ENCODE data around the gene BTBD16. TPM values are rescaled to one million over a fixed set of nuclear protein-coding genes. Genes with fewer than 3 reads are reported as not detected.

Gene BTBD16
- total and polyA plus RNA-seq, 2 of the 4 experiments (the other 2 are of a cell fraction) = not detected

DNA sequence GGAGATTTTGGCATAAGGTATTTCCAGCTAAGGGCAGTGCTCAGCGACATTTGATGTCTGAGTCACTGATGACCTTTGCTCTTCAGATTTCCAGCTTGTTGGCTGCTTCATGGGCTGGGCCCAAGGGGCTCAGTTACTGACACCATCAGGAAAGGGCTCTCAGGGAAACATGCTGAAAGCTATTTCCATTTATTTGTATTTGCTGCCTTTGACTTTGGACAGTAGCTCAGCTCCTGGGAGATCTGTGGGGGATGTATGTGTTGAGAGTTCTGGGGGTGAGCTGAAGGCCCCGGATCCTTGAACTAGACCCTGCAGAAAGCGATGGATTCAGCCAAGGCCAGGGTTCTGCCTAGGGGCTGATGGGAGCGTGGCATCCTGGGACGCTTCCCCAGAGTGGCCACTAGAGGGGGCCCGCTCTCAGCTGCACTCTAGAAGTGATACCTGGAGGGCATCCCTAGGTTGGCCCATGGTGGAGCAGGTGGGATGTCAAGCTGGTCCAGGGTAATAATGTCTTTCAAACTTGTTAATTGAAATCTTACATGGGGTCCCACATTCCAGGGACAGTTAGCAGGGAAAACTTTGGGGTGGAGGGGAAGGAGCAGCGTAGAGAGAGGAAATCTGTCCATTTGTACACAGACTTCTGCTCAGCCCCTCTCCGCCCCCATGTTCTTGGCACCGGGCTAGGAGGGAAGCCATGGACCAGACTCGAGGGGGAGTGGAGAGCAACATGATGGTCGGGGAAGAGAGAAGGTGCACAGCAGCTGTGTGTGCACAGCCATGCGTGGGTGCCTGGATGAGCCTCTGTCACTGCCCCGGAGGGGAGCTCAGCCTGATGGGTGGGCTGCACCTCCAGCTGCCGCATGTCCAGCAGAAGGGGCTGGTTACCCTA is 3.0 kb upstream of the BTBD16 start:
- no peak overlapping the region for H3K4me3 ChIP-seq (ENCODE audit: insufficient read depth, low read depth, low read length)
- no peak overlapping the region for H3K23ac ChIP-seq (ENCODE audit: low read depth, low read length)
- intact Hi-C loops (cut with micrococcal nuclease) (loop anchor here (10.0 kb wide), 2 partner anchors 213 to 343 kb away; partner anchors contain the start of gene ATE1), dilution Hi-C loops (cut with HindIII; ENCODE audit: low sequenced_read_pairs, unreplicated experiment) (no loop called here), in situ Hi-C loops (cut with MboI; ENCODE audit: low sequenced_read_pairs) (no loop called here)
- no peak overlapping the region for H3K27ac ChIP-seq (ENCODE audit: insufficient read depth, low read length)
- H2BK5ac ChIP-seq (ENCODE audit: low read depth, low read length, poor library complexity, severe bottlenecking) = no peak overlapping the region
- 40% methylated on average over 3 of the region's 14 CpGs; no CpG with 5 or more reads in 1 of the 2 experiments for WGBS, 2 experiments (ENCODE audit: extremely low coverage in 2 of 2, insufficient read length in 1 of 2)
- no peak overlapping the region for H3K4me2 ChIP-seq (ENCODE audit: low read depth, low read length)
- ChIA-PET CTCF (interaction anchor here (0.7 to 1.9 kb wide), 10 partner anchors 9 to 295 kb away, joined by 3 to 10 read pairs (median 4); no protein-coding TSS in a partner anchor), POLR2A (ENCODE audit: unreplicated experiment) (no interaction called here)
- H2AK9ac ChIP-seq (replicated peaks; ENCODE audit: low read depth, low read length, poor library complexity) = peak overlapping the region; percentile 8
- H3K14ac ChIP-seq (replicated peaks; ENCODE audit: low read depth, low read length) = no peak overlapping the region
- no peak overlapping the region for H3K4ac ChIP-seq (ENCODE audit: low read depth, low read length)
- no peak overlapping the region for H3K56ac ChIP-seq (ENCODE audit: extremely low read depth, insufficient read depth, low read length)
- peaks cover 8% of the 10 kb centered on the region; the same call in 1 of the 2 replicates for H3K9me1 ChIP-seq (ENCODE audit: insufficient read depth, low read length)
- no peak overlapping the region for H4K91ac ChIP-seq (ENCODE audit: insufficient read depth, low read depth, low read length)
- H4K8ac ChIP-seq (ENCODE audit: low read depth in 2 of 2, low read length in 2 of 2) = peak overlapping the region in 1 of 2 experiments; percentile 59; a peak in 1 of 4 replicates
- H2BK20ac ChIP-seq (ENCODE audit: low read depth, low read length) = no peak overlapping the region
- H3K9me3 ChIP-seq (ENCODE audit: control insufficient read depth, insufficient read depth, low read length) = no peaks in the 10 kb centered on the region
- H2BK120ac ChIP-seq (ENCODE audit: low read depth, low read length) = no peak overlapping the region
- no peaks in the 10 kb centered on the region for H3K36me3 ChIP-seq (ENCODE audit: control insufficient read depth, insufficient read depth, low read length)
- H4K5ac ChIP-seq (ENCODE audit: low read depth, low read length) = no peak overlapping the region
- H3K79me1 ChIP-seq (ENCODE audit: low read depth in 1 of 2, low read length in 2 of 2) = peaks cover 0 to 8% of the 10 kb centered on the region in 2 experiments; a peak in 1 of 4 replicates
- no peak overlapping the region for H2AK5ac ChIP-seq (ENCODE audit: low read depth, low read length)
- ATAC-seq (ENCODE audit: low read depth) (peak; percentile 80), DNase-seq (peak; percentile 25)
- peak overlapping the region; percentile 38 for H2AFZ ChIP-seq (replicated peaks; ENCODE audit: low read length, poor library complexity)
- no peaks in the 10 kb centered on the region for H4K20me1 ChIP-seq (ENCODE audit: insufficient read depth, low read length)
- no peaks in the 10 kb centered on the region for H3K27me3 ChIP-seq (ENCODE audit: control insufficient read depth, insufficient read depth, low read length)
- TF ChIP-seq MAZ (IDR thresholded peaks at IDR 0.05; ENCODE audit: borderline replicate concordance, low read depth, low read length) (no peak), RAD21 (IDR thresholded peaks at IDR 0.05; ENCODE audit: low read length) (peak; percentile 56), SMC3 (IDR thresholded peaks at IDR 0.05; ENCODE audit: low read depth, low read length) (peak; percentile 57), BHLHE40 (IDR thresholded peaks at IDR 0.05; ENCODE audit: low read depth, low read length) (no peak), POLR2A (IDR thresholded peaks at IDR 0.05; ENCODE audit: low read depth, low read length) (no peak), CHD1 (IDR thresholded peaks at IDR 0.05; ENCODE audit: low read depth, low read length) (no peak), RCOR1 (IDR thresholded peaks at IDR 0.05; ENCODE audit: insufficient replicate concordance, low read length) (no peak)
- TF ChIP-seq, protein P1, sequence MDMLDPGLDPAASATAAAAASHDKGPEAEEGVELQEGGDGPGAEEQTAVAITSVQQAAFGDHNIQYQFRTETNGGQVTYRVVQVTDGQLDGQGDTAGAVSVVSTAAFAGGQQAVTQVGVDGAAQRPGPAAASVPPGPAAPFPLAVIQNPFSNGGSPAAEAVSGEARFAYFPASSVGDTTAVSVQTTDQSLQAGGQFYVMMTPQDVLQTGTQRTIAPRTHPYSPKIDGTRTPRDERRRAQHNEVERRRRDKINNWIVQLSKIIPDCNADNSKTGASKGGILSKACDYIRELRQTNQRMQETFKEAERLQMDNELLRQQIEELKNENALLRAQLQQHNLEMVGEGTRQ (IDR thresholded peaks at IDR 0.05; ENCODE audit: low read depth, low read length) = no peak
- TF ChIP-seq, protein P2, sequence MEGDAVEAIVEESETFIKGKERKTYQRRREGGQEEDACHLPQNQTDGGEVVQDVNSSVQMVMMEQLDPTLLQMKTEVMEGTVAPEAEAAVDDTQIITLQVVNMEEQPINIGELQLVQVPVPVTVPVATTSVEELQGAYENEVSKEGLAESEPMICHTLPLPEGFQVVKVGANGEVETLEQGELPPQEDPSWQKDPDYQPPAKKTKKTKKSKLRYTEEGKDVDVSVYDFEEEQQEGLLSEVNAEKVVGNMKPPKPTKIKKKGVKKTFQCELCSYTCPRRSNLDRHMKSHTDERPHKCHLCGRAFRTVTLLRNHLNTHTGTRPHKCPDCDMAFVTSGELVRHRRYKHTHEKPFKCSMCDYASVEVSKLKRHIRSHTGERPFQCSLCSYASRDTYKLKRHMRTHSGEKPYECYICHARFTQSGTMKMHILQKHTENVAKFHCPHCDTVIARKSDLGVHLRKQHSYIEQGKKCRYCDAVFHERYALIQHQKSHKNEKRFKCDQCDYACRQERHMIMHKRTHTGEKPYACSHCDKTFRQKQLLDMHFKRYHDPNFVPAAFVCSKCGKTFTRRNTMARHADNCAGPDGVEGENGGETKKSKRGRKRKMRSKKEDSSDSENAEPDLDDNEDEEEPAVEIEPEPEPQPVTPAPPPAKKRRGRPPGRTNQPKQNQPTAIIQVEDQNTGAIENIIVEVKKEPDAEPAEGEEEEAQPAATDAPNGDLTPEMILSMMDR (conservative IDR thresholded peaks at IDR 0.05; ENCODE audit: low read depth, low read length) = peak; percentile 80
- no peak overlapping the region for H3K9ac ChIP-seq (ENCODE audit: low read depth, low read length)
- H3K18ac ChIP-seq (ENCODE audit: low read depth, low read length) = no peak overlapping the region
- peaks cover 12% of the 10 kb centered on the region for H3K4me1 ChIP-seq (ENCODE audit: control insufficient read depth, insufficient read depth, low read length)
- BruUV-seq (replicated peaks) = no TSS peak
- no peak overlapping the region for H2BK15ac ChIP-seq (ENCODE audit: low read depth, low read length)

Measured in IMR-90 (cell line).